Effector memory CD8-positive, alpha-beta T cell (primary cell): ENCODE measurements around the gene JAM3.

ENCODE experiments used
- ATAC-seq: fragments of 150-1000 bp; cut with Tn5 transposase; replicated peaks from 2 replicates; pipeline ENCODE4 v1.10.0; 2021; ENCODE audit warnings: mild to moderate bottlenecking, moderate library complexity
- DNase-seq, 3 experiments: peaks; one replicate each; pipeline ENCODE4 v3.0.0; 2021
- H3K27ac Mint-ChIP-seq, 2 donors: one replicate each; pipeline ENCODE4 v1.8.0; 2022; ENCODE audit warnings: mild to moderate bottlenecking in 2 of 2, mixed read lengths in 2 of 2, moderate library complexity in 2 of 2
- H3K27me3 Mint-ChIP-seq, 2 donors: one replicate each; pipeline ENCODE4 v1.8.0; 2022; ENCODE audit warnings: mixed read lengths in 2 of 2
- H3K36me3 Mint-ChIP-seq: one replicate; pipeline ENCODE4 v1.8.0; 2022; ENCODE audit warnings: mild to moderate bottlenecking, moderate library complexity, mixed read lengths; ENCODE audit not compliant: insufficient read depth
- H3K4me1 Mint-ChIP-seq, 2 donors: one replicate each; pipeline ENCODE4 v1.8.0; 2022; ENCODE audit warnings: low read depth in 2 of 2, mixed read lengths in 2 of 2
- H3K4me3 Mint-ChIP-seq, 2 donors: one replicate each; pipeline ENCODE4 v1.8.0; 2022; ENCODE audit warnings: mild to moderate bottlenecking in 2 of 2, mixed read lengths in 2 of 2, moderate library complexity in 2 of 2
- H3K9me3 Mint-ChIP-seq, 2 donors: one replicate each; pipeline ENCODE4 v1.8.0; 2022; ENCODE audit warnings: mixed read lengths in 2 of 2

The JAM3 gene

DNA sequence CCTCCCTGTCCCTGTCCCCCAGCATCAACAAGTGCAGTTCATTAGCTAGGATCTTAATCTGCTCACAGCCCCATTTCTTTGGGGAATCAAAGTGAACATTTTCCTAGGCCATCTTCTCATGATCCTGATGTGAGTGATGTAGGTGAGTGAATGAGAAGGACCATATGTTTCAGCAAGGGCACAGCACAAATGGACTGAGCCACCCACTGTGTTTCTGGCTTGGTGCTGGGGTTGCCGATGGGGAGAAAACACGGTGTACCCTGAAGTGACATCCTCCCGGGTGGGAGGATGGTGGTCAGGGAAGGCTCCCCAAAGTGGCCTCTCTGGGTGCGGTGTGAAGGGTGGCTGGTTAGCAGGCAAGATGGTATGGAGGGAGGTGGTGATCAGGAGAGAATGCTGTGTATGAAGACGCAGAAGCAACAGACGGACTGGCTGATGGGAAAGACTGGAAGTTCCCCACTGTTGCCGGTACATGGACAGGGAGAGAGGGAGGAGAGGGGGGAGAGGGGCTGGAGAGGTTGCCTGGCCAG, 72.2 kb downstream of the JAM3 start:
- H3K4me1 Mint-ChIP-seq: peaks cover 0 to 3% of the 10 kb centered on the region in 2 donors
- no peak for ATAC-seq

GRCh38 chr11:134142536-134142935, 73.7 kb downstream of the JAM3 start:
- H3K27me3 Mint-ChIP-seq: no peaks in the 10 kb centered on the region
- ATAC-seq (no peak), DNase-seq (no peak)
- no peaks in the 10 kb centered on the region for H3K9me3 Mint-ChIP-seq
- peaks cover 0 to 3% of the 10 kb centered on the region in 2 donors for H3K4me1 Mint-ChIP-seq
- peaks cover 3% of the 10 kb centered on the region for H3K36me3 Mint-ChIP-seq
- no peak overlapping the region for H3K27ac Mint-ChIP-seq
- no peak overlapping the region for H3K4me3 Mint-ChIP-seq

More for the DNA sequence above, 72.2 kb downstream of the JAM3 start:
- no peak overlapping the region for H3K4me3 Mint-ChIP-seq
- H3K36me3 Mint-ChIP-seq: peaks cover 3% of the 10 kb centered on the region
- H3K27me3 Mint-ChIP-seq: no peaks in the 10 kb centered on the region
- H3K9me3 Mint-ChIP-seq: no peaks in the 10 kb centered on the region
- DNase-seq: no peak
- H3K27ac Mint-ChIP-seq: no peak overlapping the region

DNA sequence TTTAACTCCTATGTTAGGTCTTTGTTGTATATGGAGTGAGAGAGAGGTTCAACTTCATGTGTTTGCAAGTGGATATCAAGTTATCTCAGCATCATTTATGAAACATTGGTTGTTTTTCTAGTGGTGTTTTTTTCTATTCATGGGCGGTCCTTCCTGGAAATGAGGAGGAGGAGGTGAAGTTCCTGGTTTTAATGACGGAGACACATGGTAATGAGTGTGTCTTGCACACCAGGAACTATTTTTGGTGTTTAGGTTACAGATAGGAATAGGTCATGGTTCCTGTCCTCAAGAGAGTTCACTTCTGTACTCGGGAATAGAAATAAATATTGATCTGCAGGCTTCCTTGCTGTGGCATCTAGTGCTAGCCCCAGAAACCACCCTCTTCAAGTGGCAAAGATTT, 74.9 kb downstream of the JAM3 start:
- Mint-ChIP-seq H3K27me3 (no peaks in the 10 kb centered on the region), H3K27ac (no peak overlapping the region), H3K4me1 (peaks cover 0 to 3% of the 10 kb centered on the region in 2 donors), H3K4me3 (no peak overlapping the region), H3K9me3 (no peaks in the 10 kb centered on the region), H3K36me3 (peaks cover 3% of the 10 kb centered on the region)
- DNase-seq (no peak), ATAC-seq (no peak)

GRCh38 chr11:134144744-134145143, 75.9 kb downstream of the JAM3 start:
- Mint-ChIP-seq H3K36me3 (peaks cover 8% of the 10 kb centered on the region), H3K27ac (no peak overlapping the region), H3K27me3 (no peaks in the 10 kb centered on the region), H3K4me1 (peaks cover 0 to 1% of the 10 kb centered on the region in 2 donors), H3K4me3 (no peak overlapping the region), H3K9me3 (no peaks in the 10 kb centered on the region)
- DNase-seq (no peak), ATAC-seq (no peak)

- Mint-ChIP-seq H3K4me3 (no peak overlapping the region), H3K4me1 (peaks cover 0 to 1% of the 10 kb centered on the region in 2 donors), H3K36me3 (peaks cover 8% of the 10 kb centered on the region), H3K27me3 (no peaks in the 10 kb centered on the region), H3K9me3 (no peaks in the 10 kb centered on the region), H3K27ac (no peak overlapping the region)
- ATAC-seq (no peak), DNase-seq (no peak)
Observed at GRCh38 chr11:134145715-134146114, 76.8 kb downstream of the JAM3 start.

DNA sequence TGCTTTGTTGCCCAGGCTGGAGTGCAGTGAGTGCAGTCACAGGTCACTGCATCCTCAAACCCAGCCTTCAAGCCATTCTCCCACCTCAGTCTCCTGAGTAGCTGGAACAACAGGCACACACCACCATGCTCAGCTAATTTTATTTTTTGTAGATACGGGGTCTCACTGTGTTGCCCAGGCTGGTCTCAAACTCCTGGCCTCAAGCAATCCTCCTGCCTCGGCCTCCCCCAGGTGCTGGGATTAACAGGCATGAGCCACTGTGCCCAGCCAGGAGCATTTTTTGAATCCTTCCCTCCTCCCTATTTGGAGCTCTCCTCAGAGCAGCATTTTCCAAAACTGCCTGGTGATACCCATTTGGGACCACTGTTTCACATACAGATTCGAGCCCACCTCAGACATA, 77.7 kb downstream of the JAM3 start:
- DNase-seq (no peak), ATAC-seq (no peak)
- no peaks in the 10 kb centered on the region for H3K27me3 Mint-ChIP-seq
- H3K36me3 Mint-ChIP-seq: peaks cover 8% of the 10 kb centered on the region
- no peak overlapping the region for H3K4me3 Mint-ChIP-seq
- no peaks in the 10 kb centered on the region for H3K9me3 Mint-ChIP-seq
- no peak overlapping the region for H3K27ac Mint-ChIP-seq
- no peaks in the 10 kb centered on the region for H3K4me1 Mint-ChIP-seq

GRCh38 chr11:134149371-134149770, 80.5 kb downstream of the JAM3 start:
- H3K4me1 Mint-ChIP-seq: no peaks in the 10 kb centered on the region
- DNase-seq (no peak), ATAC-seq (no peak)
- H3K9me3 Mint-ChIP-seq: no peaks in the 10 kb centered on the region
- H3K27ac Mint-ChIP-seq: no peak overlapping the region
- peaks cover 15% of the 10 kb centered on the region for H3K36me3 Mint-ChIP-seq
- no peak overlapping the region for H3K4me3 Mint-ChIP-seq
- no peaks in the 10 kb centered on the region for H3K27me3 Mint-ChIP-seq

GRCh38 chr11:134150195-134150903, 81.5 kb downstream of the JAM3 start:
- Mint-ChIP-seq H3K9me3 (no peaks in the 10 kb centered on the region), H3K27ac (no peak overlapping the region), H3K36me3 (peaks cover 17% of the 10 kb centered on the region), H3K4me3 (no peak overlapping the region), H3K4me1 (no peaks in the 10 kb centered on the region), H3K27me3 (no peaks in the 10 kb centered on the region)
- ATAC-seq: no peak
- no peak for DNase-seq

GRCh38 chr11:134151083-134151747, 82.3 kb downstream of the JAM3 start:
- Mint-ChIP-seq H3K27ac (peak overlapping the region in 1 of 2 donors; percentile 15), H3K36me3 (peaks cover 20% of the 10 kb centered on the region), H3K4me1 (no peaks in the 10 kb centered on the region), H3K4me3 (no peak overlapping the region), H3K9me3 (no peaks in the 10 kb centered on the region), H3K27me3 (no peaks in the 10 kb centered on the region)
- no peak for ATAC-seq
- DNase-seq: no peak

DNA sequence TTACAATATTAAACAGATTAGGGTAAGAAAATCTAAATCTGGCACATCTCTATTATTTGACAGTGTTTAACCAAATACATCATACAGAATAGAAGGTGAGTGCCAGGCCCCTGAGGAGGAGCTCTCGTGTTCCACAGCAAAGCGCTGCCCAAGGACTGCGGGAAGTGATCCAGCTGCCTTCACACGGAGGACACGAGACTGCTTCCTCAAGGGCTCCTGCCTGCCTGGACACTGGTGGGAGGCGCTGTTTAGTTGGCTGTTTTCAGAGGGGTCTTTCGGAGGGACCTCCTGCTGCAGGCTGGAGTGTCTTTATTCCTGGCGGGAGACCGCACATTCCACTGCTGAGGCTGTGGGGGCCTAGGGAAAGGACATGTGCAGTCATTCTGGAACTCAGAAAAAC, 83.8 kb downstream of the JAM3 start:
- Mint-ChIP-seq H3K36me3 (peaks cover 34% of the 10 kb centered on the region), H3K27ac (no peak overlapping the region), H3K27me3 (no peaks in the 10 kb centered on the region), H3K4me1 (no peaks in the 10 kb centered on the region), H3K4me3 (no peak overlapping the region), H3K9me3 (no peaks in the 10 kb centered on the region)
- no peak for DNase-seq
- ATAC-seq: no peak

- Mint-ChIP-seq H3K27ac (peak overlapping the region in 1 of 2 donors; percentile 53), H3K9me3 (no peaks in the 10 kb centered on the region), H3K4me3 (no peak overlapping the region), H3K36me3 (peaks cover 40% of the 10 kb centered on the region), H3K4me1 (no peaks in the 10 kb centered on the region), H3K27me3 (no peaks in the 10 kb centered on the region)
- ATAC-seq (no peak), DNase-seq (no peak)
Observed at GRCh38 chr11:134153147-134153905, 84.5 kb downstream of the JAM3 start.

GRCh38 chr11:134154441-134154840, 85.6 kb downstream of the JAM3 start:
- DNase-seq: no peak
- Mint-ChIP-seq H3K36me3 (peaks cover 38% of the 10 kb centered on the region), H3K9me3 (no peaks in the 10 kb centered on the region), H3K4me1 (no peaks in the 10 kb centered on the region), H3K27ac (peak overlapping the region in 1 of 2 donors; percentile 68), H3K4me3 (no peak overlapping the region), H3K27me3 (no peaks in the 10 kb centered on the region)
- no peak for ATAC-seq

DNA sequence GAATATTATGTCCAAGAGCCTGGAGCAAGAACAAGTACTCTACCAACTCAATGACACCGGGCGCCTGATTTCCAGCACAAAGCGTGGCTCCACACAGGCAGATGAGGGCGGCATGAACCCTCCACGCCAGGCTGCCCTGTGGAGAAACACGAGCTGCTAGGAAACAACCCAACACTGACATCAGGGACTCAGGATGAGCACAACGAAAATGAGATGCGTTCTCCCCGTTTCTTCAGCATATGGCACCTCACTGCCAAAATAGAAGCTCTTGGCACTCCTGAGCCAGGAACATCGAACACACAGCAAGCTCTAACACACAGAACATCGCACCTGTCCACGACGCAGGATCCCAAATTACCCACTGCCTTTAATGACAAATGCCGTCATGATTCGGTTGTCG, 86.6 kb downstream of the JAM3 start:
- H3K36me3 Mint-ChIP-seq: peaks cover 37% of the 10 kb centered on the region
- ATAC-seq (no peak), DNase-seq (no peak)
- no peaks in the 10 kb centered on the region for H3K9me3 Mint-ChIP-seq
- H3K4me3 Mint-ChIP-seq: no peak overlapping the region
- no peaks in the 10 kb centered on the region for H3K4me1 Mint-ChIP-seq
- H3K27ac Mint-ChIP-seq: no peak overlapping the region
- H3K27me3 Mint-ChIP-seq: no peaks in the 10 kb centered on the region
